ENCODE results near the gene SLC1A1.

DNA sequence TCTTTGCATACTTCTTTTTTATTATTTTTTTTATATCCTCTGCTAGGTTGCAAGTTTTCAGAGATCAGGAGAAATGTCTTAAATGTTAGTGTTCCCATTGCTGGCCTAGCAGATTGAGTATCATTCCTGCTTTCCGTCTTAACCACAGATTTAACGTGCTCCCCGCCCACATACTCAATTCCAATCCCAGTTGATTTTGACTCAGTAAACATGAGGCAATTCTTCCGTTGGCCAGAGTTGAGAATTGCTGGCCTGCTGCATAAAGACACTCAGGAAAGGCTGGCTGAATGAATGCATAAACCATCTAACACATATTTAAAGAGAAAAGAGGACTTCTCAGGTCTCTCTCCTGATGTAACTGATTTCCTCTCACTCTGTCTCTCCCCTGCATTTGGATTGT, 125.0 kb downstream of the SLC1A1 start:
- TF ChIP-seq, protein P1, sequence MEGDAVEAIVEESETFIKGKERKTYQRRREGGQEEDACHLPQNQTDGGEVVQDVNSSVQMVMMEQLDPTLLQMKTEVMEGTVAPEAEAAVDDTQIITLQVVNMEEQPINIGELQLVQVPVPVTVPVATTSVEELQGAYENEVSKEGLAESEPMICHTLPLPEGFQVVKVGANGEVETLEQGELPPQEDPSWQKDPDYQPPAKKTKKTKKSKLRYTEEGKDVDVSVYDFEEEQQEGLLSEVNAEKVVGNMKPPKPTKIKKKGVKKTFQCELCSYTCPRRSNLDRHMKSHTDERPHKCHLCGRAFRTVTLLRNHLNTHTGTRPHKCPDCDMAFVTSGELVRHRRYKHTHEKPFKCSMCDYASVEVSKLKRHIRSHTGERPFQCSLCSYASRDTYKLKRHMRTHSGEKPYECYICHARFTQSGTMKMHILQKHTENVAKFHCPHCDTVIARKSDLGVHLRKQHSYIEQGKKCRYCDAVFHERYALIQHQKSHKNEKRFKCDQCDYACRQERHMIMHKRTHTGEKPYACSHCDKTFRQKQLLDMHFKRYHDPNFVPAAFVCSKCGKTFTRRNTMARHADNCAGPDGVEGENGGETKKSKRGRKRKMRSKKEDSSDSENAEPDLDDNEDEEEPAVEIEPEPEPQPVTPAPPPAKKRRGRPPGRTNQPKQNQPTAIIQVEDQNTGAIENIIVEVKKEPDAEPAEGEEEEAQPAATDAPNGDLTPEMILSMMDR (IDR thresholded peaks at IDR 0.05) = no peak
- TF ChIP-seq POLR2A (IDR thresholded peaks at IDR 0.05) = no peak
